GM19238 (cell line): ENCODE data around the gene GLIS1.
A peak's percentile ranks its signal among the peaks of the same experiment; 100 is the strongest.

ENCODE experiments used
- DNase-seq: peaks from one replicate; pipeline ENCODE4 v3.0.0; 2011; ENCODE audit warnings: low spot score; ENCODE audit not compliant: insufficient read length

GLIS1 gene

GRCh38 chr1:53495633-53496345 is 243.2 kb downstream of the GLIS1 start:
- no peak for DNase-seq

- DNase-seq = no peak
These were observed 248.6 kb downstream of the GLIS1 start for GRCh38 chr1:53490351-53490750.

GRCh38 chr1:53486395-53487026 is 252.5 kb downstream of the GLIS1 start:
- DNase-seq = no peak

- DNase-seq = peak; percentile 63
These were observed 253.2 kb downstream of the GLIS1 start for GRCh38 chr1:53485478-53486394.

GRCh38 chr1:53484705-53485477 is 254.1 kb downstream of the GLIS1 start:
- no peak for DNase-seq

GRCh38 chr1:53483656-53484055 is 255.3 kb downstream of the GLIS1 start:
- no peak for DNase-seq

- no peak for DNase-seq
These were observed 255.8 kb downstream of the GLIS1 start for GRCh38 chr1:53483170-53483569.

GRCh38 chr1:53482441-53483153 is 256.4 kb downstream of the GLIS1 start:
- DNase-seq = no peak

GRCh38 chr1:53481456-53481855 is 257.5 kb downstream of the GLIS1 start:
- no peak for DNase-seq

GRCh38 chr1:53480678-53481077 is 258.3 kb downstream of the GLIS1 start:
- DNase-seq = no peak

GRCh38 chr1:53478502-53478818 is 260.5 kb downstream of the GLIS1 start:
- no peak for DNase-seq

GRCh38 chr1:53477651-53478501 is 261.1 kb downstream of the GLIS1 start:
- DNase-seq = no peak

GRCh38 chr1:53476579-53476978 is 262.4 kb downstream of the GLIS1 start:
- no peak for DNase-seq

- DNase-seq = no peak
These were observed 263.3 kb downstream of the GLIS1 start for GRCh38 chr1:53475664-53476063.

GRCh38 chr1:53473463-53473862 is 265.5 kb downstream of the GLIS1 start:
- DNase-seq = no peak

- no peak for DNase-seq
These were observed 268.0 kb downstream of the GLIS1 start for GRCh38 chr1:53471000-53471399.

GRCh38 chr1:53470584-53470983 is 268.4 kb downstream of the GLIS1 start:
- no peak for DNase-seq

GRCh38 chr1:53470155-53470554 is 268.8 kb downstream of the GLIS1 start:
- DNase-seq = no peak

GRCh38 chr1:53469373-53469772 is 269.6 kb downstream of the GLIS1 start:
- no peak for DNase-seq

- no peak for DNase-seq
These were observed 270.6 kb downstream of the GLIS1 start for GRCh38 chr1:53468374-53468773.
